Left hindlimb (tissue), 1 donor: ENCODE measurements around the gene GNAT1.
A peak's percentile ranks its signal among the peaks of the same experiment; 100 is the strongest.

Experiments used
- DNase-seq: peaks from one replicate; pipeline ENCODE4 v3.0.0-alpha.2; 2018

Gene GNAT1

GRCh38 chr3:50182533-50183099 is 8.8 kb upstream of the GNAT1 start:
- DNase-seq = no peak

- DNase-seq = peak; percentile 25
Measured at GRCh38 chr3:50183755-50184154, 7.7 kb upstream of the GNAT1 start.

GRCh38 chr3:50184242-50184978 is 7.0 kb upstream of the GNAT1 start:
- DNase-seq = peak; percentile 23

- DNase-seq = no peak
Measured at GRCh38 chr3:50185230-50185629, 6.2 kb upstream of the GNAT1 start.

GRCh38 chr3:50186096-50186495 is 5.3 kb upstream of the GNAT1 start:
- DNase-seq = peak; percentile 30

GRCh38 chr3:50187750-50188149 is 3.7 kb upstream of the GNAT1 start:
- DNase-seq = no peak

GRCh38 chr3:50189274-50189673 is 2.1 kb upstream of the GNAT1 start:
- DNase-seq = peak; percentile 85

- no peak for DNase-seq
Measured at GRCh38 chr3:50189989-50190388, 1.4 kb upstream of the GNAT1 start.

- no peak for DNase-seq
Measured at GRCh38 chr3:50192124-50192523, 714 bp downstream of the GNAT1 start.

- peak; percentile 74 for DNase-seq
Measured at GRCh38 chr3:50192689-50193141, 1.3 kb downstream of the GNAT1 start.

- no peak for DNase-seq
Measured at GRCh38 chr3:50193286-50193685, 1.9 kb downstream of the GNAT1 start.

GRCh38 chr3:50193746-50194127 is 2.3 kb downstream of the GNAT1 start:
- DNase-seq = no peak

GRCh38 chr3:50194128-50194902 is 2.9 kb downstream of the GNAT1 start:
- DNase-seq = peak; percentile 78

- no peak for DNase-seq
Measured at GRCh38 chr3:50194903-50195500, 3.6 kb downstream of the GNAT1 start.

GRCh38 chr3:50195501-50196252 is 4.3 kb downstream of the GNAT1 start:
- DNase-seq = no peak

GRCh38 chr3:50196253-50196801 is 4.9 kb downstream of the GNAT1 start:
- DNase-seq = no peak

- peak; percentile 33 for DNase-seq
Measured at GRCh38 chr3:50201573-50202315, 10.3 kb downstream of the GNAT1 start.

- DNase-seq = peak; percentile 38
Measured at GRCh38 chr3:50202353-50203112, 11.1 kb downstream of the GNAT1 start.

GRCh38 chr3:50203113-50203808 is 11.9 kb downstream of the GNAT1 start:
- DNase-seq = peak; percentile 43
